HEK293 (cell line): ENCODE measurements around the gene GC.
"Not testable (repeated sequence)": the region's sequence is repeated elsewhere in the genome, so short reads cannot be mapped to it uniquely, and the experiment has no call there.

Experiments
- CTCF ChIA-PET: fragments of 350-600 bp; formaldehyde crosslinking; extraction: SDS; loops from one replicate; lab custom pipeline; 2021; ENCODE audit warnings: antibody characterized with exemption; lab: Yijun Ruan, JAX
- POLR2A ChIA-PET: fragments of 300-600 bp; formaldehyde crosslinking; extraction: SDS; loops from one replicate; lab custom pipeline; 2020; ENCODE audit warnings: antibody characterized with exemption, inconsistent platforms; lab: Yijun Ruan, JAX
- H3K27ac ChIP-seq: fragments of 200-500 bp; sonication (Bioruptor generic); 2 replicates; pipeline ENCODE4 v1.5.1; 2014; ENCODE audit warnings: low read depth, low read length, control low read depth, inconsistent platforms; ENCODE audit errors: extremely low read depth
- H3K36me3 ChIP-seq, 2 experiments: fragments of 200-500 bp in 1 of 2; sonication (Bioruptor generic) in 1 of 2; 1 replicate in 1 of 2; 2 replicates in 1 of 2; pipeline ENCODE4 v1.5.1; 2014 to 2017; ENCODE audit warnings: inconsistent platforms in 2 of 2, low read length in 2 of 2; ENCODE audit not compliant: control insufficient read depth in 2 of 2, insufficient read depth in 1 of 2
- H3K4me1 ChIP-seq: fragments of 200-500 bp; sonication (Bioruptor generic); 2 replicates; pipeline ENCODE4 v1.5.1; 2014; ENCODE audit warnings: mild to moderate bottlenecking, low read length, inconsistent platforms; ENCODE audit not compliant: control insufficient read depth, insufficient read depth
- H3K4me3 ChIP-seq: 2 replicates; pipeline ENCODE4 v1.5.1; 2011; ENCODE audit warnings: low read depth, mild to moderate bottlenecking, control low read depth, low read length, moderate library complexity
- H3K9me3 ChIP-seq: fragments of 200-500 bp; sonication (Bioruptor generic); 2 replicates; pipeline ENCODE4 v1.5.1; 2014; ENCODE audit warnings: low read depth, low read length, inconsistent platforms; ENCODE audit not compliant: control insufficient read depth, insufficient read depth
- KLF9 ChIP-seq: fragments of 450-650 bp; formaldehyde crosslinking; IDR thresholded peaks from 2 replicates; pipeline ENCODE4 v1.5.1; 2016; ENCODE audit warnings: missing biosample characterization, missing genetic modification characterization, low read depth
- MEIS1 ChIP-seq: sonication (generic); formaldehyde crosslinking; IDR thresholded peaks from 2 replicates; pipeline ENCODE4 v1.8.1; 2022; ENCODE audit warnings: missing genetic modification reagents, mild to moderate bottlenecking, borderline replicate concordance
- MZF1 ChIP-seq: fragments of 450-650 bp; formaldehyde crosslinking; IDR thresholded peaks from 2 replicates; pipeline ENCODE4 v1.5.1; 2017; ENCODE audit warnings: missing biosample characterization, missing genetic modification characterization, borderline replicate concordance
- OVOL3 ChIP-seq: fragments of 450-650 bp; formaldehyde crosslinking; IDR thresholded peaks from 2 replicates; pipeline ENCODE4 v1.5.1; 2016; ENCODE audit warnings: missing biosample characterization, missing genetic modification characterization
- PRDM4 ChIP-seq: fragments of 450-650 bp; formaldehyde crosslinking; IDR thresholded peaks from 2 replicates; pipeline ENCODE4 v1.5.1; 2017; ENCODE audit warnings: missing biosample characterization, missing genetic modification characterization
- PRDM6 ChIP-seq: fragments of 450-650 bp; formaldehyde crosslinking; IDR thresholded peaks from 2 replicates; pipeline ENCODE4 v1.5.1; 2017; ENCODE audit warnings: missing biosample characterization, missing genetic modification characterization
- REPIN1 ChIP-seq: fragments of 450-650 bp; formaldehyde crosslinking; IDR thresholded peaks from 2 replicates; pipeline ENCODE4 v1.5.1; 2017; ENCODE audit warnings: missing biosample characterization, missing genetic modification characterization, low read depth
- ZFP69B ChIP-seq: fragments of 450-650 bp; formaldehyde crosslinking; IDR thresholded peaks from 2 replicates; pipeline ENCODE4 v1.5.1; 2016; ENCODE audit warnings: missing biosample characterization, missing genetic modification characterization
- ZNF18 ChIP-seq: fragments of 450-650 bp; formaldehyde crosslinking; IDR thresholded peaks from 2 replicates; pipeline ENCODE4 v1.5.1; 2016; ENCODE audit warnings: missing biosample characterization, missing genetic modification characterization
- ZNF341 ChIP-seq: fragments of 450-650 bp; formaldehyde crosslinking; IDR thresholded peaks from 2 replicates; pipeline ENCODE4; 2016; ENCODE audit warnings: low read depth, missing biosample characterization, missing genetic modification characterization
- ZNF362 ChIP-seq: fragments of 450-650 bp; formaldehyde crosslinking; IDR thresholded peaks from 2 replicates; pipeline ENCODE4 v1.5.1; 2016; ENCODE audit warnings: missing biosample characterization, missing genetic modification characterization
- ZNF398 ChIP-seq: fragments of 450-650 bp; formaldehyde crosslinking; IDR thresholded peaks from 2 replicates; pipeline ENCODE4 v1.5.1; 2017; ENCODE audit warnings: missing biosample characterization, missing genetic modification characterization
- ZNF654 ChIP-seq: fragments of 450-650 bp; formaldehyde crosslinking; IDR thresholded peaks from 2 replicates; pipeline ENCODE4 v1.5.1; 2016; ENCODE audit warnings: low read depth, missing biosample characterization, missing genetic modification characterization
- ZNF677 ChIP-seq: fragments of 450-650 bp; IDR thresholded peaks from 2 replicates; pipeline ENCODE4 v1.5.0; 2018; ENCODE audit warnings: missing biosample characterization, mild to moderate bottlenecking, missing genetic modification characterization, moderate library complexity

Gene GC

GRCh38 chr4:71746379-71746778, 37.5 kb downstream of the GC start:
- Histone ChIP-seq H3K4me3 (no peak overlapping the region), H3K9me3 (no peaks in the 10 kb centered on the region), H3K4me1 (no peaks in the 10 kb centered on the region), H3K36me3 (no peaks in the 10 kb centered on the region), H3K27ac (no peak overlapping the region)
- TF ChIP-seq KLF9 (tag by site-specific recombination) (no peak), MEIS1 (CRISPR knock-in tag) (no peak), OVOL3 (tag by site-specific recombination) (no peak), ZFP69B (tag by site-specific recombination) (no peak), ZNF362 (tag by site-specific recombination) (no peak), ZNF341 (tag by site-specific recombination) (no peak), PRDM4 (tag by site-specific recombination) (no peak), REPIN1 (tag by site-specific recombination) (no peak), PRDM6 (tag by site-specific recombination) (no peak), ZNF18 (tag by site-specific recombination) (no peak), ZNF398 (tag by site-specific recombination) (no peak), MZF1 (no peak)
- CTCF ChIA-PET = interaction anchor here (0.7 kb wide), 1 partner anchor 1277 kb away, joined by 3 read pairs; no protein-coding TSS in a partner anchor
- POLR2A ChIA-PET = no interaction called here

- POLR2A ChIA-PET, H3K4me1 ChIP-seq, H3K27ac ChIP-seq, H3K9me3 ChIP-seq, H3K36me3 ChIP-seq, H3K4me3 ChIP-seq, CTCF ChIA-PET: not testable (repeated sequence)
Observed at GRCh38 chr4:71738782-71739181, 45.1 kb downstream of the GC start.

GRCh38 chr4:71732706-71733105, 51.2 kb downstream of the GC start:
- Histone ChIP-seq H3K4me1 (no peaks in the 10 kb centered on the region), H3K36me3 (no peaks in the 10 kb centered on the region), H3K9me3 (no peaks in the 10 kb centered on the region), H3K27ac (no peak overlapping the region), H3K4me3 (no peak overlapping the region)
- ChIA-PET CTCF (interaction anchor here (0.7 to 1.1 kb wide), 2 partner anchors 546 to 553 kb away, joined by 3 to 5 read pairs; no protein-coding TSS in a partner anchor), POLR2A (no interaction called here)
- TF ChIP-seq ZNF654 (tag by site-specific recombination) (peak; percentile 59), ZNF677 (no peak)
